H1 (cell line): ENCODE measurements around the gene TAGLN2. TPM values are rescaled to one million over a fixed set of nuclear protein-coding genes. Genes with fewer than 3 reads are reported as not detected.

Experiments
- CTCF ChIA-PET: fragments of 300-600 bp; sonication (Branson Sonifier 250); formaldehyde crosslinking; loops from one replicate; lab custom pipeline; 2021; ENCODE audit not compliant: partially characterized antibody; lab: Charles Lee
- POLR2A ChIA-PET: fragments of 300-600 bp; sonication (Branson Sonifier 250); formaldehyde crosslinking; loops from one replicate; lab custom pipeline; 2021; ENCODE audit warnings: inconsistent platforms; ENCODE audit not compliant: partially characterized antibody; lab: Charles Lee
- DNase-seq, 2 experiments: peaks; one replicate each; pipeline versions ENCODE4 v3.0.0 to v3.0.0-alpha.2; 2010 to 2022; ENCODE audit warnings: low spot score in 2 of 2, low read depth in 1 of 2, mixed read lengths in 1 of 2
- FAIRE-seq: peaks from 2 replicates; lab custom pipeline; 2011; peaks lifted over from hg19 to GRCh38; lab: Jason Lieb, UNC
- H2AFZ ChIP-seq: 2 replicates; pipeline ENCODE4 v1.8.1; 2012; ENCODE audit warnings: low read length, inconsistent platforms
- H2AK5ac ChIP-seq: 2 replicates; pipeline ENCODE4 v1.6.1; 2013; ENCODE audit warnings: low read depth, low read length
- H2BK120ac ChIP-seq: replicated peaks from 2 replicates; pipeline ENCODE3; 2013; ENCODE audit warnings: low read depth, low read length, inconsistent platforms
- H2BK12ac ChIP-seq: 2 replicates; pipeline ENCODE4 v1.6.1; 2013; ENCODE audit warnings: low read depth, low read length
- H2BK15ac ChIP-seq: 2 replicates; pipeline ENCODE4 v1.6.1; 2013; ENCODE audit warnings: low read length
- H2BK20ac ChIP-seq: 2 replicates; pipeline ENCODE4 v1.6.1; 2013; ENCODE audit warnings: low read length
- H2BK5ac ChIP-seq: 2 replicates; pipeline ENCODE4 v1.6.1; 2013; ENCODE audit warnings: low read depth, low read length
- H3K14ac ChIP-seq: 2 replicates; pipeline ENCODE4 v1.6.1; 2013; ENCODE audit warnings: inconsistent platforms; ENCODE audit not compliant: insufficient read length
- H3K18ac ChIP-seq: 2 replicates; pipeline ENCODE4 v1.6.1; 2013; ENCODE audit warnings: low read length; ENCODE audit errors: extremely low read depth
- H3K23ac ChIP-seq: 2 replicates; pipeline ENCODE4 v1.6.1; 2013; ENCODE audit warnings: inconsistent platforms; ENCODE audit not compliant: insufficient read length
- H3K23me2 ChIP-seq: 2 replicates; pipeline ENCODE4 v1.6.1; 2013; ENCODE audit warnings: low read depth, low read length
- H3K27ac ChIP-seq: 2 replicates; pipeline ENCODE4 v1.6.1; 2011; ENCODE audit warnings: low read depth, low read length, inconsistent platforms
- H3K27me3 ChIP-seq, 4 experiments: replicated peaks in 1 of 4; 1 replicate in 1 of 4; 2 replicates in 3 of 4; pipeline versions ENCODE4 v1.6.1 to v1.8.1; 2011 to 2013; ENCODE audit warnings: low read length in 3 of 4, mild to moderate bottlenecking in 3 of 4, inconsistent platforms in 2 of 4, mixed read lengths in 2 of 4, moderate library complexity in 1 of 4; ENCODE audit not compliant: control insufficient read depth in 3 of 4, insufficient read depth in 3 of 4; ENCODE audit errors: extremely low read depth in 1 of 4
- H3K36me3 ChIP-seq, 4 experiments: 2 replicates each; pipeline versions ENCODE4 v1.6.1 to v1.8.1; 2011 to 2013; ENCODE audit warnings: mild to moderate bottlenecking in 4 of 4, low read length in 3 of 4, moderate library complexity in 2 of 4, control low read depth in 1 of 4, inconsistent platforms in 1 of 4; ENCODE audit not compliant: insufficient read depth in 4 of 4, control insufficient read depth in 2 of 4
- H3K4ac ChIP-seq: replicated peaks from 2 replicates; pipeline ENCODE3; 2013; ENCODE audit warnings: low read length, low read depth, mixed read lengths, inconsistent platforms; ENCODE audit not compliant: insufficient read length
- H3K4me1 ChIP-seq, 4 experiments: replicated peaks in 1 of 4; 1 replicate in 1 of 4; 2 replicates in 3 of 4; pipeline versions ENCODE4 v1.6.1 to v1.8.1; 2011 to 2013; ENCODE audit warnings: low read length in 3 of 4, inconsistent platforms in 2 of 4, mixed read lengths in 1 of 4; ENCODE audit not compliant: insufficient read depth in 4 of 4, control insufficient read depth in 3 of 4
- H3K4me2 ChIP-seq, 2 experiments: 2 replicates each; pipeline versions ENCODE4 v1.6.1 to v1.8.1; 2011 to 2013; ENCODE audit warnings: low read depth in 2 of 2, low read length in 2 of 2, control low read depth in 1 of 2, inconsistent platforms in 1 of 2, mild to moderate bottlenecking in 1 of 2; ENCODE audit not compliant: insufficient read depth in 1 of 2
- H3K4me3 ChIP-seq, 4 experiments: fragments of 200-600, 300-600 bp in 1 of 4; sonication (generic), shearing (Covaris generic), sonication (Bioruptor Twin) in 1 of 4; 2 replicates each; pipeline versions ENCODE4 v1.5.1 to v1.8.1; 2011 to 2016; ENCODE audit warnings: low read length in 4 of 4, low read depth in 3 of 4, control low read depth in 2 of 4, inconsistent platforms in 2 of 4, mild to moderate bottlenecking in 2 of 4, mixed read lengths in 1 of 4, moderate library complexity in 1 of 4; ENCODE audit not compliant: insufficient read depth in 2 of 4; ENCODE audit errors: extremely low read depth in 1 of 4
- H3K56ac ChIP-seq: replicated peaks from 2 replicates; pipeline ENCODE3; 2013; ENCODE audit warnings: low read depth, mild to moderate bottlenecking, mixed read lengths, low read length, inconsistent platforms; ENCODE audit not compliant: insufficient read length
- H3K79me1 ChIP-seq: 2 replicates; pipeline ENCODE4 v1.6.1; 2013; ENCODE audit warnings: low read depth, low read length, control low read depth
- H3K79me2 ChIP-seq, 2 experiments: 2 replicates each; pipeline versions ENCODE4 v1.6.1 to v1.8.1; 2012 to 2013; ENCODE audit warnings: low read length in 2 of 2, mild to moderate bottlenecking in 2 of 2, inconsistent platforms in 1 of 2; ENCODE audit not compliant: insufficient read depth in 2 of 2, control insufficient read depth in 1 of 2
- H3K9ac ChIP-seq, 4 experiments: replicated peaks in 1 of 4; 1 replicate in 1 of 4; 2 replicates in 3 of 4; pipeline versions ENCODE4 v1.6.1 to v1.8.1; 2011 to 2013; ENCODE audit warnings: low read depth in 3 of 4, low read length in 3 of 4, control low read depth in 2 of 4, mild to moderate bottlenecking in 2 of 4, moderate library complexity in 2 of 4, inconsistent platforms in 1 of 4; ENCODE audit errors: extremely low read depth in 1 of 4
- H3K9me3 ChIP-seq, 2 experiments: 2 replicates each; pipeline versions ENCODE4 v1.6.1 to v1.8.1; 2012 to 2013; ENCODE audit warnings: mild to moderate bottlenecking in 2 of 2, moderate library complexity in 2 of 2, control low read depth in 1 of 2, inconsistent platforms in 1 of 2, low read depth in 1 of 2, low read length in 1 of 2, mixed read lengths in 1 of 2; ENCODE audit not compliant: insufficient read depth in 2 of 2
- H4K20me1 ChIP-seq, 2 experiments: replicated peaks in 1 of 2; 2 replicates each; pipeline versions ENCODE3 to v1.8.1; 2011 to 2013; ENCODE audit warnings: inconsistent platforms in 2 of 2, low read length in 2 of 2, mild to moderate bottlenecking in 1 of 2; ENCODE audit not compliant: insufficient read depth in 2 of 2, control insufficient read depth in 1 of 2
- H4K5ac ChIP-seq: 2 replicates; pipeline ENCODE4 v1.6.1; 2013; ENCODE audit warnings: low read length, low read depth, mixed read lengths, inconsistent platforms; ENCODE audit not compliant: insufficient read length
- H4K8ac ChIP-seq: 2 replicates; pipeline ENCODE4 v1.8.0; 2013; ENCODE audit warnings: mild to moderate bottlenecking, moderate library complexity, low read length, inconsistent platforms; ENCODE audit not compliant: insufficient read depth; ENCODE audit errors: extremely low read depth
- H4K91ac ChIP-seq: replicated peaks from 2 replicates; pipeline ENCODE3; 2013; ENCODE audit warnings: low read length, mixed read lengths, inconsistent platforms; ENCODE audit not compliant: insufficient read length
- CEBPB ChIP-seq: IDR thresholded peaks from 2 replicates; pipeline ENCODE4 v1.6.1; 2012; ENCODE audit warnings: low read depth, low read length
- JUN ChIP-seq: IDR thresholded peaks from 2 replicates; pipeline ENCODE4 v1.6.1; 2011; ENCODE audit warnings: low read depth, mild to moderate bottlenecking, improper control_type of control experiment, low read length
- MAFK ChIP-seq: IDR thresholded peaks from 2 replicates; pipeline ENCODE4 v1.6.1; 2012; ENCODE audit warnings: low read depth, mild to moderate bottlenecking, improper control_type of control experiment, low read length
- RBBP5 ChIP-seq: IDR thresholded peaks from 2 replicates; pipeline ENCODE4 v1.7.1; 2012; ENCODE audit warnings: low read depth, mild to moderate bottlenecking, inconsistent platforms, low read length, moderate library complexity, borderline replicate concordance
- TCF12 ChIP-seq: IDR thresholded peaks from 2 replicates; pipeline ENCODE4 v1.6.1; 2011; ENCODE audit warnings: low read depth, mild to moderate bottlenecking, low read length
- WGBS, 2 experiments: shearing (Covaris generic) in 1 of 2; methylation state at CpG; one replicate each; pipeline versions ENCODE4 v1.1.6 to v1.1.7; 2013 to 2015; ENCODE audit warnings: low lambda C conversion rate in 2 of 2, mixed read lengths in 2 of 2, inconsistent platforms in 1 of 2, low coverage in 1 of 2, missing lambda C conversion rate in 1 of 2; ENCODE audit not compliant: insufficient replicate concordance in 2 of 2, insufficient coverage in 1 of 2, insufficient read length in 1 of 2; ENCODE audit errors: extremely low coverage in 1 of 2, missing lambda C conversion rate in 1 of 2; 5-methylcytosine and 5-hydroxymethylcytosine counted together
- polyA plus RNA-seq, 7 experiments: library from polyadenylated mRNA; depleted of rRNA in 3 of 7; stranded (reverse) in 5 of 7; unstranded in 2 of 7; fragments of >200 nt in 5 of 7; fragments of 200-250 nt in 2 of 7; gene quantifications; 1 replicate in 5 of 7; 2 replicates in 1 of 7; 4 replicates in 1 of 7; pipeline versions ENCODE4 v1.2.1 to v1.2.3, GENCODE V29; 2011 to 2013; ENCODE audit warnings: missing spikeins in 2 of 7, mixed read lengths in 2 of 7
- total RNA-seq: library from RNA; stranded (reverse); fragmentation: NEBNext Ultra II Directional; extraction: Animal tissue kit (Norgen Biotek cat#: 25700); gene quantifications from 2 replicates; pipeline ENCODE4 v1.2.1, GENCODE V29; 2021

TAGLN2 gene
- total and polyA plus RNA-seq, 2 of the 8 experiments (the other 6 are each of a cell fraction or from before 2014, with no cell fraction given) = 93.0 to 114 TPM

DNA sequence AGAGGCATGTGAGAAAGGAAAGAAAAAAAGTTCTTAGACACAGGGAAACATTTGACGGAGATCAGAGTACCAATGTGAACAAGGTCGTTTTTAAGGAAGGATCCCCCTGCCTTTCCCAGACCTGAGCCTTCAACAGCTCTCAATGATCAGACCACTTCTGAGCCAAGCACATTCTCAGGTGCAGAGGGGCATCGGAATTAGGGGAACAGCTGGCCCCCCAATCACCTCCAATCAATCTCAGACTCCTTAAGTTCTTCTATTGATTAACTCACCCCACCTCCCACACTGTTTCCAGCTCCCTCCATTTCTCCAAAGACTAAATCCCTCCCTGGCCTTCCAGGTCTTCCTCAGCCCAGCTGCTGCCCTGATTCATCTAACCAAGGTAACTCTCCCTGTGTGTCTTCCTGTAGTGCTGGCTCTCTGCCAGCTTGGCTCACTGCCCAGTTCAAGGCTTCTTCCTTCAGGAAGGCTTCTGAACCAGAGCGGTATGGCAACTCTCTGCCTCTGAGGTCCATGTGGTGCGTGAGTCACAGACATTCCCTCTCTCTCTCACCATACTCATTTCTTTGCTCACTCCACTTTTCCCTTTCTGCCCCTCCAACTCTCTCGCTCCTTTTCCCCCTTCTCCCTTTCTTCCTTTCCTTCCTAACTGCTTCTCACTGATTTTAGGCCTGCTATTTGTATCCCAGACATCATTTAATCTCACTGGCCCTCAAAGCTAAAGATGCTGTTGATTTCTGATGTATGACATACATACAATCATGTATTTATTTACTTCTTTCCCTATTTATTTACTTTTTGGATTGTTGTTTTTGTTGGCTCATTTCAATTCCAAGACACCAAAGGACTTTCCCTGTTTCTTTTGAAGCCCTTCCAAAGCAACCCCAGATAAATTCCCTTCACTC, 43.4 kb downstream of the TAGLN2 start:
- no peak overlapping the region for H3K18ac ChIP-seq
- H2BK5ac ChIP-seq = no peak overlapping the region
- H3K4ac ChIP-seq = no peak overlapping the region
- H2BK15ac ChIP-seq = no peak overlapping the region
- no peak for FAIRE-seq
- H2AFZ ChIP-seq = no peak overlapping the region
- no peaks in the 10 kb centered on the region for H3K9me3 ChIP-seq
- H3K27me3 ChIP-seq = no peaks in the 10 kb centered on the region; a peak in 1 of 7 replicates
- H3K79me2 ChIP-seq = no peaks in the 10 kb centered on the region
- no peak overlapping the region for H3K23ac ChIP-seq
- POLR2A ChIA-PET = no interaction called here
- no peaks in the 10 kb centered on the region for H3K4me1 ChIP-seq
- no peaks in the 10 kb centered on the region for H3K36me3 ChIP-seq
- H2BK12ac ChIP-seq = no peak overlapping the region; the same call in 1 of the 2 replicates
- no peak overlapping the region for H4K5ac ChIP-seq
- 82% methylated on average over 6 of the region's 6 CpGs; no CpG with 5 or more reads in 1 of the 2 experiments for WGBS, 2 experiments
- no peak overlapping the region for H3K14ac ChIP-seq
- no peak overlapping the region for H3K4me2 ChIP-seq
- H4K20me1 ChIP-seq = no peaks in the 10 kb centered on the region
- H3K9ac ChIP-seq = no peak overlapping the region; a peak in 1 of 7 replicates
- H3K27ac ChIP-seq = no peak overlapping the region
- H4K8ac ChIP-seq = no peak overlapping the region
- H4K91ac ChIP-seq = no peak overlapping the region
- H3K56ac ChIP-seq = no peak overlapping the region
- H3K4me3 ChIP-seq = no peak overlapping the region
- no peak for DNase-seq
- H2BK20ac ChIP-seq = no peak overlapping the region
- CTCF ChIA-PET = interaction anchor here (1.0 to 20.8 kb wide), 5 partner anchors 9 to 78 kb away, joined by 3 to 645 read pairs (median 4); partner anchors contain the start of gene FCRL6
- no peak overlapping the region for H2AK5ac ChIP-seq
- H3K79me1 ChIP-seq = no peaks in the 10 kb centered on the region
- TF ChIP-seq JUN = no peak
- TF ChIP-seq TCF12 = no peak
- no peak for TF ChIP-seq CEBPB
- no peak for TF ChIP-seq MAFK
- TF ChIP-seq RBBP5 = no peak
- no peak overlapping the region for H2BK120ac ChIP-seq
- H3K23me2 ChIP-seq = no peaks in the 10 kb centered on the region; the same call in 1 of the 2 replicates
